Left ventricle myocardium inferior (tissue), 1 donor: ENCODE measurements around the gene ERI3. TPM values are rescaled to one million over a fixed set of nuclear protein-coding genes. Genes with fewer than 3 reads are reported as not detected.

Source experiments
- DNase-seq: peaks from one replicate; pipeline ENCODE4 v3.0.0-alpha.2; 2020
- H3K27ac ChIP-seq: fragments of 200-600 bp; replicated peaks from 2 replicates; pipeline ENCODE4 v1.8.0; 2021
- H3K27me3 ChIP-seq: fragments of 200-600 bp; 2 replicates; pipeline ENCODE4 v1.8.0; 2021; ENCODE audit warnings: low read depth
- H3K36me3 ChIP-seq: fragments of 200-600 bp; 2 replicates; pipeline ENCODE4 v1.8.0; 2021
- H3K4me1 ChIP-seq: fragments of 200-600 bp; 2 replicates; pipeline ENCODE4 v1.8.0; 2021
- H3K4me3 ChIP-seq: fragments of 200-600 bp; 2 replicates; pipeline ENCODE4 v1.8.0; 2021; ENCODE audit warnings: mild to moderate bottlenecking, moderate library complexity
- H3K9me3 ChIP-seq: fragments of 200-600 bp; replicated peaks from 2 replicates; pipeline ENCODE4 v1.8.0; 2021
- intact Hi-C: fragments of 100-400 bp; cut with micrococcal nuclease; formaldehyde crosslinking; loops from one replicate; pipeline ENCODE4 v1.11.0; 2022
- total RNA-seq: library from RNA; stranded (reverse); fragmentation: NEBNext Ultra II Directional; extraction: Animal tissue kit (Norgen Biotek cat#: 25700); gene quantifications from one replicate; pipeline ENCODE4 v1.2.1, GENCODE V29; 2021
- TF ChIP-seq, protein P1 (sequence below): fragments of 200-600 bp; IDR thresholded peaks from 2 replicates; pipeline ENCODE4 v1.8.0; 2021; ENCODE audit warnings: antibody characterized with exemption, mild to moderate bottlenecking, borderline replicate concordance
- donor health status: DM: no; HTN: yes; CAD: no; lungs with severe emphysema.

Gene ERI3
- total RNA-seq, 1 donor from 2014 or later, result 50.4 TPM

DNA sequence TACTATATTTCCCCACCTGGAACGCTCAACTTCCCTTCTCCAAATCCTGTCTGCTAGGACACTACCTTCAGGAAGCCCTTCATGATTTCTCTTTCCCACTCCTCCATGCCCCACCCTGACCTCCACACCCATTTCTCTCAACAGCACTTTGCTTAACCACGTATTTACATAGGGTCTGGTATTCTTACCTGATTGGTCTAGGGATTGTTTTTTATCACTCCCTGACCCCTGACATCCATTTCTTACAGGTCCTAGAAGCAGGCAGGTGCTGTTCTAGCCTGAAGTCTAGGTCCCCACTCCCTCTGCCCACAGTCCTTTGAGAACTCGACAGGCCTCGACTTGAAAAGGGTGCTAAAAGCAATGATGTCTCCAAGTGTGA lies 94.3 kb downstream of the ERI3 start:
- TF ChIP-seq, protein P1, sequence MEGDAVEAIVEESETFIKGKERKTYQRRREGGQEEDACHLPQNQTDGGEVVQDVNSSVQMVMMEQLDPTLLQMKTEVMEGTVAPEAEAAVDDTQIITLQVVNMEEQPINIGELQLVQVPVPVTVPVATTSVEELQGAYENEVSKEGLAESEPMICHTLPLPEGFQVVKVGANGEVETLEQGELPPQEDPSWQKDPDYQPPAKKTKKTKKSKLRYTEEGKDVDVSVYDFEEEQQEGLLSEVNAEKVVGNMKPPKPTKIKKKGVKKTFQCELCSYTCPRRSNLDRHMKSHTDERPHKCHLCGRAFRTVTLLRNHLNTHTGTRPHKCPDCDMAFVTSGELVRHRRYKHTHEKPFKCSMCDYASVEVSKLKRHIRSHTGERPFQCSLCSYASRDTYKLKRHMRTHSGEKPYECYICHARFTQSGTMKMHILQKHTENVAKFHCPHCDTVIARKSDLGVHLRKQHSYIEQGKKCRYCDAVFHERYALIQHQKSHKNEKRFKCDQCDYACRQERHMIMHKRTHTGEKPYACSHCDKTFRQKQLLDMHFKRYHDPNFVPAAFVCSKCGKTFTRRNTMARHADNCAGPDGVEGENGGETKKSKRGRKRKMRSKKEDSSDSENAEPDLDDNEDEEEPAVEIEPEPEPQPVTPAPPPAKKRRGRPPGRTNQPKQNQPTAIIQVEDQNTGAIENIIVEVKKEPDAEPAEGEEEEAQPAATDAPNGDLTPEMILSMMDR, result no peak
- intact Hi-C loops, result no loop called here
- DNase-seq, result no peak
- Histone ChIP-seq H3K4me1 (peaks cover 12% of the 10 kb centered on the region), H3K4me3 (no peak overlapping the region), H3K36me3 (no peaks in the 10 kb centered on the region), H3K27me3 (no peaks in the 10 kb centered on the region), H3K27ac (no peak overlapping the region), H3K9me3 (no peaks in the 10 kb centered on the region)

DNA sequence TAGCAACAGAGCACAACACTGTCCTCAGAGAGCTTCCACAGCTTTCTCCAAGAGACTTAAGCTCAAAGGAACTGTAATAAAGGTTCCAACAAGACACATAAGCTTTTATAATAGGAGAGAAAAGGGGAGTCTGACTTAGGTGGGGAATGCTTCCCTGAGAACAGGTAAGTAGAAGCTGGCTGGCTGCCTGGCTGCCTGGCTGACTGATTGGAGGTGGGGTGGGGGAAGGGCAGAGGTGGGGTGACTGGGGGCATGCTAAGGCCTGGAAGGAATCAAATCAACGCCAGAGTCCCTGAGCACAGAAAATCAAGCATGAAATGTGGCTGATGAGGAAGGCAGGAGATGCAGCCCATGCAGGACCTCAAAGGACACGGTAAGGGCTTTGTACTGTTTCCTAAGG lies 96.0 kb downstream of the ERI3 start:
- Histone ChIP-seq H3K27me3 (no peaks in the 10 kb centered on the region), H3K27ac (no peak overlapping the region), H3K4me1 (peaks cover 12% of the 10 kb centered on the region), H3K36me3 (no peaks in the 10 kb centered on the region), H3K4me3 (no peak overlapping the region), H3K9me3 (no peaks in the 10 kb centered on the region)
- TF ChIP-seq, protein P1, result no peak
- no peak for DNase-seq
- intact Hi-C loops, result no loop called here

DNA sequence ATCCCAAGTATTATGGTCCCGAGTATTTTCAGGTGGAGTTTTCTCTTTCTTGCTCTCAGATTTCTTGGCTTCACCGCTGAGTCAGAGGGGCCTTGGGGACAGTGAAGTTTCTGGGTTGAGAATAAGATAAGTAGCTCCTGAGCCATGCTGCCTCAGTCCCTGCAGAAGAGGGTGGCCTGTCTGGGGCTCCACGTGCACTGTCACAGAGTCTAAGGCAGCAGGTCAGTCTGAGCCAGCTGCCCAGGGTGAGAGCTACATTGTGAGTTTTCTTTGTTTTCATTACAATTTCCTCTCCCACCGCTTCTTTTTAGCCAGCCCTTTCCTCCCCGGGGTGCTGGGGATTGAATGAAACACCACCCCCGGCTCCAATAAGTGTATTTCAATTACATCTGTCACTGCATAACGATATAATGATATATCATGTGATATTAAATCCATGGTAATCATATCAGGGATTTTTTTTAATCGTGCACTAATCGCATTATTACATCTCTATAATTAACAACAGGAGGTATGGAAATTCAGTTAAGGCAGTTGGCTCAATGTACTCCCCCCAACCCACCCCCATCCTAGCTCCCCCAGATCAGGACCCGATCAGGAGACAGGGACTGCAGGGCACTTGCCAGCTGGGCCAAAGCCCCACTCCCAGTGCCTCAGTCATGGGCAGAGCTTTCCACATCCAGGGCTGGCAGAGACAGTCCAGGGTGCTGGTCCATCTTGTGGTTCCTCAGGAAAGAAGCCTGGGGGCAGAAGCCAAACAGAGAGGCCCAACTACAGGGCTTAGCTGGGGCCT lies 98.1 kb downstream of the ERI3 start:
- TF ChIP-seq, protein P1, result no peak
- intact Hi-C loops, result no loop called here
- H3K36me3 ChIP-seq, result no peaks in the 10 kb centered on the region

DNA sequence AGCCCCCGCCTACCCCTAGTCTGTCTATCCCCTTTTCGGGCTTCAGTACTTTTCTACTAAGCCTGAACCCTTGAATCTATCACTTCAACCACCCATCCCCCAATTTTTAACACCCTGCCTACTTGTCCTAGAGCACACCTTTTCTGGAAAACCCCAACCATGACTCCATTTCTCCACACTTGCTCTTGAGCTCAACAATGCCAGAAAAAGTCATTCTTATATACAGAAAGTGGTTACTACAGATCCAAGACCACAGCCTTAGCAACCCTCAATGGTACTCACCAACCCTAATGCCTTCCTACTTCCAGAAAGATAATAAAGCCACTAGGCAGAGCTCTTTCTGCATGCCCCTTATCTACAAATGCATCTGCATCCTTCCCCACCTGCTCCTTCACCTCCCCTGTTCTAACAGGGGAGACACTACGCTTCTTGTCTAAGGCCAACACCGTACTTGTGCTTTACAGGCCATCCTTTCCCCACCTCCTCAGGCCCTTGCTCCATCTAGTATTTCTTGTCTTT lies 100.6 kb downstream of the ERI3 start:
- no peaks in the 10 kb centered on the region for H3K36me3 ChIP-seq
- intact Hi-C loops, result no loop called here
- H3K27me3 ChIP-seq, result no peaks in the 10 kb centered on the region
- no peak overlapping the region for H3K27ac ChIP-seq
- peaks cover 27% of the 10 kb centered on the region for H3K4me1 ChIP-seq
- TF ChIP-seq, protein P1, result no peak
- no peaks in the 10 kb centered on the region for H3K9me3 ChIP-seq
- no peak for DNase-seq
- no peak overlapping the region for H3K4me3 ChIP-seq

More for the DNA sequence above, 98.1 kb downstream of the ERI3 start:
- peaks cover 3% of the 10 kb centered on the region for H3K4me1 ChIP-seq
- H3K27me3 ChIP-seq, result no peaks in the 10 kb centered on the region
- no peak overlapping the region for H3K27ac ChIP-seq
- no peak for DNase-seq
- no peaks in the 10 kb centered on the region for H3K9me3 ChIP-seq
- no peak overlapping the region for H3K4me3 ChIP-seq

DNA sequence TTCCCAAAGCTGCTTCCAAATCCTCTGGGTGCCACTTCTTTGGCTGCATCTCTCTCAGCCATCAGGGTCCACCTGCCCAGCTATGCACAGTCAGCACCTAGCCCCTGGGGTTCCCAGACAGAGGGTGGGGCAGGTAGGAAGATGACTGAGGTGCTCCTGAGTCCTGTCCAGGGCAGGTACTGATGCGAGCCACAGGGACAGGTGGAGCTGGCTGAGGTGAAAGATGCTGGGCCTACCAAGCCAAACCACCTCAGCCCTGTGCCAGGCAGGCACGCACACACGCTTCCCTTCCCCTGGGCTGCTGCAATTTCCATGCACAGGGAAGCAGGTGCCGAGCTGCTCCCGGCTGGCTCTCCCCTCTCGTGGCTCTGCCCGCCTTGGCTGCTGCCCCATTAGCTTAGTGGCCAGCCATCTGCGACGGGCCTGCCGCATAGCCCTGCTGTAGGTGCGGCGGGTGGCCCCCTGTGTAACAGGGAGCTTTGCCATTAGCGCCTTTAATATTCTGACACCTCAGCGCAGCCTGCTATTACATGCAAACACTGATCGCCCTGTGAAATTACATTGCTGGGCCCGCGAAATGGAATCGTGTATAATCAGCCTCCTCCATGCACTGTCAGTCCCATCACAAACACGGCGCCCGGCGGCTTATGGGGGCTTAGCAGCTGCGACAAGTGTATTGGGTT lies 102.9 kb downstream of the ERI3 start:
- intact Hi-C loops, result no loop called here
- no peak overlapping the region for H3K27ac ChIP-seq
- no peaks in the 10 kb centered on the region for H3K27me3 ChIP-seq

More for the DNA sequence above, 102.9 kb downstream of the ERI3 start:
- TF ChIP-seq, protein P1, result no peak
- Histone ChIP-seq H3K4me3 (no peak overlapping the region), H3K4me1 (peaks cover 29% of the 10 kb centered on the region), H3K36me3 (peaks cover 7% of the 10 kb centered on the region), H3K9me3 (no peaks in the 10 kb centered on the region)
- no peak for DNase-seq
